ENCODE measurements around the gene SIX5.

SIX5 gene

DNA sequence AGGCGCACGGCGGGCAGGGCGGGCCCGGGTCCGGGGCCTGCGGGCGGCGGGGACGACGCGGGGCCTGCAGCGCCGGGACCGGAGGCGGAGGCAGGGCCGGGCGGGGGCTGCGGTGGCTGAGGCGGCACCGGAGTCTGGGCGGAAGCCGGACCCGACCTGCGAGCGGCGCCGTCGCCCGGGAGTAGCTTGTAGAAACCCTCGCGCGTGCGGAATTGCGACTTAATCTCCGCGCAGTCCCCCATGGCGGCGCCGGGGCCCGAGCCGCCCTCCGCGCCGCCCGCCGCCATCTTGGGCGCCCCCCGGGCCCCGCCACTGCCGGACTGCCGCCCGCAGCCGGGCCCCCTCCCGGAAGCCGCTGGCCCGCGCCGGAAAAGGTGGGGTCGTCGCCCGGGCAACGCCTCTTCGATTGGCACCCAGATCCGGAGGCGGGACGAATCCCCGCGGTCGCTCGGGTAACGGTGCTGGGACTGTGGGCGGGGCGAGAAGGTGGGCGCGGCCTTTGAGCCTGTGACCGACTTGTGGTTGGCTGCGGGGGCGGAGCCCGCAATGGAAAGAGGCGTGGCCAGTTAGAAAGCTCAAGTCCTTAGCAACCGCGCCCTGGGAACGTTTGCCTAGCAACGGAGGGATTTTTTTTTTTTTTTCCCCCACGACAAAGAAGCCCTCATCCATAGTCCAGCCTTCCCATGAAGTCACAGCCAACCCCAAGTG, 23.6 kb upstream of the SIX5 start, which contains the start of gene DMWD:
TSS of gene DMWD (minus strand) at position 376 of the 708 bp plus-strand sequence. CDS start at position 287, 89 bp downstream.
- DNase-seq (ENCODE audit: low spot score) = peak; percentile 95

DNA sequence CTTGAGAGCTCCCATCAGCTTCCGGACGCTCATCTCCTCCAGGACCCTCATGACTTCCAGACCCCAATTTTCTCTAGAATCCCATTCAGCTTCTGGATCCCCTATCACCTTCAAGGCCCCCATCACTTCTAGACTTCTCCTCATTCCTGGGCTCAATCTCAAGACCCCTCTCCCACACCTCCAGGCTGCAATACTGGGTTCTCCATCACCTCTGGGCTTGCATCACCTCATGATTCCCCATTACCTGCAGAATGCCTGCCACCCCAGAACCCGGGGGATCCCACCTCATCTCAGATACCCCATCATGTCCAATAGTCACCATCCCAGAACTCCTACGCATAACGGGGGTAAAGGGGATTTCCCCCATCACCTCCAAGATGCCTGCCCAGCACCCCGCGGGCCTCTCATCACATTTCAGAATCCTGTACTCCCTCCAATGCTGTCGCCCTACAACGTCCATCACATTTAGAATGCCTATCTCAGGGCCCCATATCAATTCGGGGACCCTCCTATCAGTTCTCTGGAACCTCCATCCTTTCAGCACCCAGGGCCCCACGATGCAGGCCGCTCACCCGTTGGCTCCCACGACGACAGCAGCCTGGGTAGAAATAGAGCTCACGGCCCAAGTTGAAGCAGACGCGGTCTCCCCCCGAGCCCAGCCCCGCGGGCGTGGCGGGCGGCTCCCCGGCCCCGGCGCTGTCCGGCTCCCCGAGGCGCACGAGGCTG, 22.9 kb upstream of the SIX5 start:
- DNase-seq (ENCODE audit: low spot score) = no peak

DNA sequence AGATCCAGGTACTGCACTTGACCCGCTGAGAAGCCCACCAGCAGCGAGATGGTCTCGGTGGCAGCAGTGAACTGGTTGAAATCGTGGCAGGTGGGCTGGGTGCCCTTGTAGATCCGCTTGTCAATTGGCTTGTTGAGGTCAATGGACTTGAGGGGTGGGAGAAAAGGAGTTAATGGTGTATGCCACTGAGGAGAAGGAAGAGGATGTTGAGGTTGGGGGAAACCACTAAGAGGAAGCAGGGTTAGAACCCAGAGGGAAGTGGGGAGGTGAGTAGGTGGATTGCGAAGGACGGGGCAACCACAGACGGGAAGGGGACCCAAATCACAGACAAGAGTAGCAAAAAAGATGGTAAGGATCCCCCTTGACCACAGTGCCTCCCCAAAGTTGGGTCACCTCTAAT, 21.9 kb upstream of the SIX5 start:
- no peak for DNase-seq (ENCODE audit: low spot score)

DNA sequence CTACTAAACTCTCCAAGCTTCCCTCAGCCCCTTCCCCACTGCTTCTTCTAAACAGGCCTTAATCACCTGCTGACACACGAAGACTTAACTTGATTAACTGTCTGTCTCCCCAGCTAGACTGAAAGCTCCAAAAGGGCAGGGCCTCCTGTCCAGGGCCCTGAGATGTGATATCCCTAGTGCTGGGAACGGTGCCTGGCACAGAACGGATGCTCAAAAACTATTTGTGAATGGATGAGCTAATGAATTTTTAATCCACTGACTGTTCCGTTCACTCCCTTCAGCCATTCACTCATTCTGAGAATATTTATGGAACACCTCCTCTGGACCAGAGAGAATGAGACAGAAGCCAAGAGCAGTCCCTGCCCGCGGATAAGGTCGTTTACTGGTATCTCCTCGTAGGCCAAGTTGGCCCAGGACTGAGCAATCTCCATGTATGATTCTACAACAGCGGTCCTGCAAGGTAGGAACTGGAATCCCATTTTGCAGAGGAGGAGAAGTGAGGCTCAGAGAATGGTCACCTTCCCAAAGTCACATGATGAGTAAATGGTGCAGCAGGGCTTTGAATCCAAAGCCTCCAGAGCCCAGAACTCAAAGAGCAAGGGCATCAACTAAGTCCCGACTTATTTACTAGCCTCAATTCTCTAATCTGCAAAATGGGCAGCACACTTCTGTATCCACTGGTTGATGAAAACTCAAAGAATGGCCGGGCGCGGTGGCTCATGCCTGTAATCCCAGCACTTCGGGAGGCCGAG, 20.2 kb upstream of the SIX5 start:
- DNase-seq (ENCODE audit: low spot score) = no peak

GRCh38 chr19:45786533-45786894, 17.5 kb upstream of the SIX5 start:
- DNase-seq (ENCODE audit: low spot score) = no peak

DNA sequence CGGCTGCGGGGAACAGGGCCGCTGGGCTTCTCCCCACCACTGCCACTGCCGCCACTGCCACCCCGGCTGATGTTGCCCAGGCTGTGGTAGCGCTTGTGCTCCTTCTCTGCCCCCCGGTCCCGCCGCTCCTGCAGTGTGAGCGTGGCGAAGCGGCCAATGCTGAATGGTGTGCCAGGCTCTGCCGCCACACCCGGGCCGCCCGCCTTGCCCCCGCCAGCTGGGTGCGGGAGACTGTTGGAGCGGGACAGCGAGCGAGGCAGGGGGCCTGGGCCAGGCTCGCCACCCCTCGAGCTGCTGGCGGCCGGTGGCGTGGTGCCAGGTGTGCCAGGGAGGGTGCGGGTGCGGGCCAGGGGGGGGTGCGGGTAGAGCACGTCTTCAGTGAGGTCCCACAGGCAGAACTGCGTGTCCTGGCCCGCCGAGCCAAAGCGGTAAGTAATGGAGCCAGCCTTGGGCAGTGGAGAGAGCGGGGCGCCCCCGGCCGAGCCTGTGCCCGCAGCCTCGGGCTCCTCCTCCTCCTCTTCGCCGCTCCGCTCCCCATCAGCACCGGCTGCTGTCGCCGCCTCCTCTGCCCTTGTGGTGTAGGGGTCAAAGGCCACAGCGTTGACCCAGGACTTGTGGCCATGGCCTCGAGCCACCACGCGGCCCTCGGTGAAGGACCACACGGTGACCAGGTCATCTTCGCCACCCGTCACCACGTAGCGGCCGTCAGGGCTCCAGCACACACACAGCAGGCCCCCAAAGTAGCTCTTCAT, 16.9 kb upstream of the SIX5 start:
- no peak for DNase-seq (ENCODE audit: low spot score)

DNA sequence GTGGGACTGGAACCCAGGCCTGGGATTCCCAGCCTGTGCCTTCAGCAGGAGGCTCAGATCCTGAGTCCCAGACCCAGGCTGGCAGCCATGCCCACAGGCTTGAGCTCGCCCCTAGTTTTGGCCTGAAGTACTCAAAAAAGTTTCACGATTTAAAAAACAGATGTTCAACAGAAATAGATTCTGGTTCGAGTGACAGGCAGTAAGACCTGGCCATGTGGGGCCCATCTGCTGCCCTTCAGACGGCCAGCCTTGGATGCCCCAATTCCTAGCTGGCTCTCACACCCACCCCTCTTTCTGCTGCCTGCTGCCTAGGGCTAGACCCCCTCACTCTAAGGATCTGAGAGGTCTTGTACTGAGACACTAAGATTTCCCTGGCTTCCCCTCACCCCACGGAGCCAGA, 16.0 kb upstream of the SIX5 start:
- DNase-seq (ENCODE audit: low spot score) = no peak

GRCh38 chr19:45784096-45784495, 15.0 kb upstream of the SIX5 start:
- DNase-seq (ENCODE audit: low spot score) = no peak

DNA sequence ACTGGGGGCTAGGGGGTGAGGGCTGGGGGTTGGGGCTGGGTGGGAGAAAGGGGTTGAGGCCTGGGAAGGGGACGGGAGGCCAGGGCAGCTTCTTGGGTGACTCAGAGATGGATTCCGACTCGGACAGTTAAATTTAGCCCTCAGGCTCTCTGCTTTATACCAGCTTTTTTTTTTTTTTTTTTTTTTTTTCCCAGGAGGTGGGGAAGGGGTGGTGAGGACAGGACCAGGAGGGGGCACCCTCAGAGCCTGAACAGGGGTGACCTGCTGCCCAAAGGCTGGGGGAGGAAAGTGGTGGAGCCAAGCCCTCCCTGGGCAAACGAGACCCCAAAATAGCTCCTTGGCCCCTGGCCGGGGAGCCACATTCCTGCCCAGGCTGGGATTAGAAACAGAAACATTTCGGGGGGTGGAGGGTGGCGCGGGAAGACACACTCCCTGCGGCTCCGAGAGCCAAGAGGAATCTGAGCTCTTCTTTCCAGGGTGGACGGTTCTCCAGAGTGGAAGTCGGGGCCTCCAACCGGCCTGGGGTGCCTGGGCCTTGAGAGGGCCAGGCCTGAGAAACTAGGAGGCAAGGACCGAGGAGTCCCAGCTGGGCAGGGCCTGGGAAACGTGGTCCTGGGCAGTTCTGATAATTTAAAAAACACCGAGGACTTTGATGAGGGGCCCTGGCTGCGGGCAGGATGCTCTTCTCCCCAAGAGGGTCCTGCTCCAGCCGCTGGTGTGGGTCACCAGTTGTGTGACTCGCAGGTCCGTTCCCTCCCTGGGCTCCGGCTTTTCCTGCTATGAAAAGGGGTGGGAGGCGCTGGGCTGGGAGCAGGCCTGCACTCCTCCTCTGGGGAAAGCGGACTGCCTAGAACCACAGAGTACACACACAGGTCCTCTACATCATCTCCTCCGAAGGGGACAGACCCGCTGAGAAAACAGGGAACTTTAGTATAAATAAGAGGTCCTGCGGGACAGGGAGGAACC, 14.1 kb upstream of the SIX5 start:
- peak; percentile 94 for DNase-seq (ENCODE audit: low spot score)

DNA sequence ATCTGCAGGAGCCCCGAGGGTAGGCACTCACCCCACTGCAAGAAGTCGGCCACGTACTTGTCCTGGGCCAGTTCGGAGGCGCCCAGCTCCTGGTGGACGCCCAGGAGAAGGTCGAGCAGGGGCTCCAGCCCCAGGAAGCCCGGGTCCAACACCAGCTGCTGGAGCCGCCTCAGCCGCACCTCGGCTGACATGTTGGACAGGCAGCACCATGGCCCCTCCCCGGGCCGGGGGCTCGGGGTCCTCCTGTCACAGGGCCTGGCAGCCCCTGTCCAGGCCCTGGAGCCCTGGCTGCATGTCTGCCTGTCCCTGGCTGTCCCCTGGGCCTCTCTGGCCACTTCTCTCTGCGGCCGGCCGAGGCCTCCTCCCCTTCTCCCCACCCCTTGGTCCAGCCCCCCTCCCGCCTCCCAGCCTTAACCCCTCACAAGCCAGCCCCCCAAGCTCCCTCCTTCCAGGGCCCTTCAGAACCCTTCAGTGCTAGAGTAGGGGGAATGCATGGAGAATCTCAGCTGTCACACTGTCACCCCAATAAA, 13.2 kb upstream of the SIX5 start, which contains the start of gene DMPK:
TSS of gene DMPK (minus strand) at position 329 of the 530 bp plus-strand sequence. CDS start at position 191, 138 bp downstream.
- peak; percentile 75 for DNase-seq (ENCODE audit: low spot score)

DNA sequence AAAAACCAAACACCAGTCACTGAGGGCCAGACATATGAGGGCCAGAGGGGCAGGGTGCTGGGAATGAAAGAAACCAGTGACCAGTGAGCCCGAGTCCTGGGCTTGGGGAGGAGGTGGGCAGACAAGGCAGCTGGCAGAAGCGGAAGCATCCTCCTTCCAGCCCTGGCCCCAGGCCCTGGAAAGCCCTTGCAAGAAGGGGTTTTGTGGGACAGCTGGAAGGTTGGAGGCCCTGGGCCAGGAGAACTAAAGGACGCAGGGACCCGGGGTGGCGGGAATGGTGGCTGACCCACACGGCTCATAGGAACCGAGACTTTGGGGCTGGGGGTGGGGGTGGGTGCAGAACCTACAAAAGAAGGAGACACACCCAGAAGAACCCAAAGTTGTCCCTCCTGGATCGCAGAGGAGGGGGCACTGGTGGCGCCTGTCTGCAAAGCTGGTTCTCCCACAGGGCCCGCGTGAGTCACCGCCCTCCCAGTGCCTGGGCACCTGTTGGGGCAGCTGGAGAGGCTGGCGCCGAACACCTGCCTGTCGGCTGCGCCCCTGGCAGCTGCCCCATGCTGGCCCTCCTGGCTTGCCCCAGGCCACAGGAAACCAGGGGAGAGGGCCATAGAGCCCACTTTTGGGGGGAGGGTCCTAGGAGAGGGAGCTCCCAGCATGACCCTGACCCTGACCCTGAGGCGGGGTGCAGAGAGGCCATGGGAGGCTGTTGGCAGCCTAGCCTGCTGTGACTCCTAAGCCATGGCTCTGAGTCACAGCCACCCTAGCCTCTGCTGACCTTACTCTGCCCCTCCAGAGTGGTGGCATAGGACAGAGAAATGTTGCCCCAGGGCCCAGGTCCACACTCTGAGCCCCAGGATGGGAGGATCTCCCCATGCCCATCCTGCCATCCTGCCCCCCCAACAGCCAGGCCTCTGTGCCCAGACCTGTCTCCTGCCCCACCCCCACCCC, 12.4 kb upstream of the SIX5 start:
- peak; percentile 63 for DNase-seq (ENCODE audit: low spot score)

GRCh38 chr19:45780448-45781213, 11.6 kb upstream of the SIX5 start:
- no peak for DNase-seq (ENCODE audit: low spot score)

DNA sequence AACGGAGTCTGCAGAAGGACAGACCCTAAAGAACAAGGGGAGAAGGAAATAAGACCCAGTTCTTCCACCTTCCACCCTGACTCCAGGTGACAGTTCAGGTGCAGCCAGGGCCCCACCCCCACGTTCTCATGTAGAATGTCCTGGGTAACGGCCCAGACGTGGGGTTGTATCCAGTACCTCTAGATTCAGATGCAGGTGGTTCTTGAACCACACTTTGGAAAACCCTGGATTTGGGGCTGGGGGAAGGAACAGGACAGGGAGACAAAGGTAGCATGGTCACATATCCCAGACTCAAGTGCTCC, 11.0 kb upstream of the SIX5 start:
- no peak for DNase-seq (ENCODE audit: low spot score)

- DNase-seq (ENCODE audit: low spot score) = peak; percentile 41
These were observed 10.4 kb upstream of the SIX5 start for GRCh38 chr19:45779231-45780145.

DNA sequence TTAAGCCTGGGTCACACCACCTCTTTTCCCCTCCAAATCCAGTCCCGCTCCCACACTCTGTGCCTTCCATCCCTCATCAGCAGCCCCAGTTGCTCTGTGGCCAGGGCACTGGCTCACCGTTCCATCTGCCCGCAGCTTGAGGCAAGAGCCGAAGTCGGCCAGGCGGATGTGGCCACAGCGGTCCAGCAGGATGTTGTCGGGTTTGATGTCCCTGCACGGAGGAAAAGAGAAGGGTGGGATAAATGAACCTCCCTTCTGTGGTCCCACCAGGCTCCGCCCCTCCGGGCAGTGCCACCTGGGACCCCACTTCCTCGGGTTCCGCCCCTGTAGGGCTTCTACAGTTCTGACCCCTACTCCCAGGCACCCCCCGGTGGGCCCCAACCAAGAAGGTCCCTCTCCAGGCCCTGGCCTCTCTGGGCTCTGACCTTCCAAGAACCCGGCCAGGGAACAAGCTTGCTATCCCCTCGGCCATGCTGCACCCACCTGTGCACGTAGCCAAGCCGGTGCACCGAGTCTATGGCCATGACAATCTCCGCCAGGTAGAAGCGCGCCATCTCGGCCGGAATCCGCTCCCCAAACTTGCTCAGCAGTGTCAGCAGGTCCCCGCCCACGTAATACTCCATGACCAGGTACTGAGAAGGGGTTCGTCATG, 9.1 kb upstream of the SIX5 start:
- DNase-seq (ENCODE audit: low spot score) = no peak

DNA sequence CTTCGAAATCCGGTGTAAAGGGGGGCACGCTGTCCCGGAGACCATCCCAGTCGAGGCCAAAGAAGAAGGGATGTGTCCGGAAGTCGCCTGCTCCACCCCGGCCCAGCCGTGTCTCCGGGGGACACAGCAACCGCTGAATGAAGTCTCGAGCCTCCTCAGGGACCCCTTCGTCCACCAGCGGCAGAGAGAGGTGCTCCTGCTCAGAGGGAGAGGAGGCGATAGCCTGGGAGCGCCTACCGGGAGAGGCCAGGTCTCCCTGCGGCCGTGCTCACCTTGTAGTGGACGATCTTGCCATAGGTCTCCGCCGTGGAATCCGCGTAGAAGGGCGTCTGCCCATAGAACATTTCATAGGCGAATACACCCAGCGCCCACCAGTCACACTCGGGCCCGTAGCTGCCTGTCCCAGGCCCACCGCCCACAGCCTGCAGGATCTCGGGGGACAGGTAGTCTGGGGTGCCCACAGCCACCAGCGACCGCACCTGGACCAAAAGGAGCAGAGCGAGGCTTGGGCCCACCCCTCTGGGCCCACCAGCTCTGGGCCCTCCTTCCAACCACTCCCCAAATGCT, 8.4 kb upstream of the SIX5 start:
- no peak for DNase-seq (ENCODE audit: low spot score)

- no peak for DNase-seq (ENCODE audit: low spot score)
These were observed 5.7 kb upstream of the SIX5 start for GRCh38 chr19:45774765-45775164.
